Epidermal melanocyte (primary cell): ENCODE data around the gene PIGQ.

ENCODE experiments used
- DNase-seq: peaks from one replicate; pipeline ENCODE4 v3.0.0; 2011; ENCODE audit warnings: low spot score; ENCODE audit not compliant: insufficient read length

The PIGQ gene

GRCh38 chr16:600781-601180, 31.0 kb downstream of the PIGQ start:
- no peak for DNase-seq

GRCh38 chr16:603933-604332, 34.2 kb downstream of the PIGQ start:
- no peak for DNase-seq

- DNase-seq: no peak
Measured at GRCh38 chr16:606656-607307, 37.0 kb downstream of the PIGQ start.

GRCh38 chr16:608019-608418, 38.3 kb downstream of the PIGQ start:
- no peak for DNase-seq

GRCh38 chr16:609316-609715, 39.5 kb downstream of the PIGQ start:
- DNase-seq: no peak

- DNase-seq: no peak
Measured at GRCh38 chr16:609984-610383, 40.2 kb downstream of the PIGQ start.

- DNase-seq: no peak
Measured at GRCh38 chr16:610513-611381, 41.0 kb downstream of the PIGQ start.

- no peak for DNase-seq
Measured at GRCh38 chr16:615122-615521, 45.4 kb downstream of the PIGQ start.

GRCh38 chr16:616733-617586, 47.2 kb downstream of the PIGQ start:
- no peak for DNase-seq

GRCh38 chr16:617855-618254, 48.1 kb downstream of the PIGQ start:
- DNase-seq: no peak

GRCh38 chr16:619476-620100, 49.8 kb downstream of the PIGQ start:
- no peak for DNase-seq

GRCh38 chr16:620700-621525, 51.1 kb downstream of the PIGQ start:
- DNase-seq: no peak

- DNase-seq: no peak
Measured at GRCh38 chr16:621526-622105, 51.8 kb downstream of the PIGQ start.

GRCh38 chr16:622920-623280, 53.1 kb downstream of the PIGQ start:
- no peak for DNase-seq

GRCh38 chr16:624526-625070, 54.8 kb downstream of the PIGQ start:
- DNase-seq: no peak

- DNase-seq: no peak
Measured at GRCh38 chr16:625117-625976, 55.6 kb downstream of the PIGQ start.

- no peak for DNase-seq
Measured at GRCh38 chr16:625977-626765, 56.4 kb downstream of the PIGQ start.

GRCh38 chr16:626787-627453, 57.2 kb downstream of the PIGQ start:
- no peak for DNase-seq
